ENCODE measurements around the gene FARSA.

DNA sequence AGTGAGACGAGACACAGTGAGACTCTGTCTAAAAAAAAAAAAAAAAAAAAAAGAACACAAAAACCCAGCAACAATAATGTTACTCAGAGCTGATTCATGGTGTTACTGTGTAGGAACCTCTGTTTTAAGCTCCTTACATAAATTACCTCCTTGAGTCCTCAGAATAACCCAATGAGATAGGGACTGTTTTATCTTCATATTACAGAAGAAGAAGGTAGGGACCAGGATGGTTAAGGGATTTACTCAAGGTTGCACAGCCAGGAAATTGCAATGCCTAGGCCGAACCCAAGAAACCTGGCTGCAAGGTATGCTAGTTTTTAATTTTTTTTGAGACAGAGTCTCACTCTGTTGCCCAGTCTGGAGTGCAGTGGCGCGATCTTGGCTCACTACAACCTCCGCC, 34.4 kb upstream of the FARSA start:
- no peak for TF ChIP-seq POLR2AphosphoS5 (IDR thresholded peaks at IDR 0.05; ENCODE audit: low read depth, low read length)
- TF ChIP-seq TAF1 (IDR thresholded peaks at IDR 0.05; ENCODE audit: borderline replicate concordance, insufficient read depth, low read length): no peak
- TF ChIP-seq, protein P1, sequence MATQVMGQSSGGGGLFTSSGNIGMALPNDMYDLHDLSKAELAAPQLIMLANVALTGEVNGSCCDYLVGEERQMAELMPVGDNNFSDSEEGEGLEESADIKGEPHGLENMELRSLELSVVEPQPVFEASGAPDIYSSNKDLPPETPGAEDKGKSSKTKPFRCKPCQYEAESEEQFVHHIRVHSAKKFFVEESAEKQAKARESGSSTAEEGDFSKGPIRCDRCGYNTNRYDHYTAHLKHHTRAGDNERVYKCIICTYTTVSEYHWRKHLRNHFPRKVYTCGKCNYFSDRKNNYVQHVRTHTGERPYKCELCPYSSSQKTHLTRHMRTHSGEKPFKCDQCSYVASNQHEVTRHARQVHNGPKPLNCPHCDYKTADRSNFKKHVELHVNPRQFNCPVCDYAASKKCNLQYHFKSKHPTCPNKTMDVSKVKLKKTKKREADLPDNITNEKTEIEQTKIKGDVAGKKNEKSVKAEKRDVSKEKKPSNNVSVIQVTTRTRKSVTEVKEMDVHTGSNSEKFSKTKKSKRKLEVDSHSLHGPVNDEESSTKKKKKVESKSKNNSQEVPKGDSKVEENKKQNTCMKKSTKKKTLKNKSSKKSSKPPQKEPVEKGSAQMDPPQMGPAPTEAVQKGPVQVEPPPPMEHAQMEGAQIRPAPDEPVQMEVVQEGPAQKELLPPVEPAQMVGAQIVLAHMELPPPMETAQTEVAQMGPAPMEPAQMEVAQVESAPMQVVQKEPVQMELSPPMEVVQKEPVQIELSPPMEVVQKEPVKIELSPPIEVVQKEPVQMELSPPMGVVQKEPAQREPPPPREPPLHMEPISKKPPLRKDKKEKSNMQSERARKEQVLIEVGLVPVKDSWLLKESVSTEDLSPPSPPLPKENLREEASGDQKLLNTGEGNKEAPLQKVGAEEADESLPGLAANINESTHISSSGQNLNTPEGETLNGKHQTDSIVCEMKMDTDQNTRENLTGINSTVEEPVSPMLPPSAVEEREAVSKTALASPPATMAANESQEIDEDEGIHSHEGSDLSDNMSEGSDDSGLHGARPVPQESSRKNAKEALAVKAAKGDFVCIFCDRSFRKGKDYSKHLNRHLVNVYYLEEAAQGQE (IDR thresholded peaks at IDR 0.05; ENCODE audit: insufficient read depth in 1 of 2, low read depth in 2 of 2, low read length in 2 of 2): no peak
- no peak for TF ChIP-seq SIN3A (IDR thresholded peaks at IDR 0.05; ENCODE audit: borderline replicate concordance, insufficient read depth, low read length)
- TF ChIP-seq FOXP2 (optimal IDR thresholded peaks at IDR 0.05; ENCODE audit: borderline replicate concordance, extremely low read depth, extremely low read length, insufficient read depth): no peak
